RPMI7951 (cell line): ENCODE results near the gene CRYZ. TPM values are rescaled to one million over a fixed set of nuclear protein-coding genes. Genes with fewer than 3 reads are reported as not detected.
"Not testable (repeated sequence)": the region's sequence is repeated elsewhere in the genome, so short reads cannot be mapped to it uniquely, and the experiment has no call there.

ENCODE experiments used
- DNase-seq: peaks from one replicate; pipeline ENCODE4 v3.0.0-alpha.2; 2012; ENCODE audit warnings: low read depth
- total RNA-seq: library from RNA; depleted of rRNA; stranded (reverse); fragments of >200 nt; shearing (Covaris generic); gene quantifications from 2 replicates; pipeline ENCODE4 v1.2.3, GENCODE V29; 2014; rRNA removed

CRYZ gene
- total RNA-seq, result 131 and 168 TPM in 2 replicates

- DNase-seq, result peak; percentile 95
Observed at GRCh38 chr1:74732960-74733603, at the start of gene CRYZ, which contains the start of gene TYW3. CRYZ (minus strand) TSS chr1:74733050; CDS start chr1:74724821, 8,229 bp downstream. TYW3 (plus strand) TSS chr1:74733152; CDS start chr1:74733245, 93 bp downstream.

GRCh38 chr1:74780594-74780993 lies 47.7 kb upstream of the CRYZ start:
- DNase-seq, result no peak

GRCh38 chr1:74779750-74780149 lies 46.9 kb upstream of the CRYZ start:
- DNase-seq, result no peak

- DNase-seq, result no peak
Observed at GRCh38 chr1:74777525-74777924, 44.7 kb upstream of the CRYZ start.

GRCh38 chr1:74775735-74776134 lies 42.9 kb upstream of the CRYZ start:
- no peak for DNase-seq

GRCh38 chr1:74773582-74773981 lies 40.7 kb upstream of the CRYZ start:
- no peak for DNase-seq

- no peak for DNase-seq
Observed at GRCh38 chr1:74772945-74773344, 40.1 kb upstream of the CRYZ start.

GRCh38 chr1:74771913-74772515 lies 39.2 kb upstream of the CRYZ start:
- DNase-seq, result peak; percentile 47

- peak; percentile 28 for DNase-seq
Observed at GRCh38 chr1:74767490-74767889, 34.6 kb upstream of the CRYZ start.

- no peak for DNase-seq
Observed at GRCh38 chr1:74766579-74766978, 33.7 kb upstream of the CRYZ start.

GRCh38 chr1:74763807-74764206 lies 31.0 kb upstream of the CRYZ start:
- no peak for DNase-seq

GRCh38 chr1:74756650-74757049 lies 23.8 kb upstream of the CRYZ start:
- DNase-seq, result not testable (repeated sequence)

- DNase-seq, result no peak
Observed at GRCh38 chr1:74755475-74755874, 22.6 kb upstream of the CRYZ start.

GRCh38 chr1:74753104-74753503 lies 20.3 kb upstream of the CRYZ start:
- no peak for DNase-seq

GRCh38 chr1:74748960-74749359 lies 16.1 kb upstream of the CRYZ start:
- no peak for DNase-seq

- not testable (repeated sequence) for DNase-seq
Observed at GRCh38 chr1:74745247-74745646, 12.4 kb upstream of the CRYZ start.

GRCh38 chr1:74740307-74740980 lies 7.6 kb upstream of the CRYZ start:
- DNase-seq, result not testable (repeated sequence)

GRCh38 chr1:74737333-74737732 lies 4.5 kb upstream of the CRYZ start:
- DNase-seq, result no peak

- peak; percentile 77 for DNase-seq
Observed at GRCh38 chr1:74733604-74734484, 994 bp upstream of the CRYZ start.

GRCh38 chr1:74732071-74732946 lies 541 bp downstream of the CRYZ start:
- DNase-seq, result not testable (repeated sequence)
